Heart left ventricle (tissue), 13 donors: ENCODE data around the gene VGLL4.

Experiments
- CTCF ChIP-seq, 12 donors: fragments of 200-600 bp; sonication (generic) in 4 of 12; IDR thresholded peaks; one replicate each; pipeline versions ENCODE4 v1.5.0 to v1.8.0; 2018 to 2022; ENCODE audit warnings: antibody characterized with exemption in 12 of 12, mild to moderate bottlenecking in 5 of 12
- POLR2A ChIP-seq, 2 donors: fragments of 450-650 bp; IDR thresholded peaks; one replicate each; pipeline ENCODE4 v1.6.1; 2017; ENCODE audit warnings: antibody characterized with exemption in 2 of 2, mild to moderate bottlenecking in 2 of 2, moderate library complexity in 2 of 2
- donor health status: ischemic (EF 13 %, LVEDD 7.1; RV severe dilation, severe dysfunction).
- donor health status: DM: no; HTN: yes; CAD: no.
- donor health status: DM: no; HTN: no; CAD: no.
- donor health status: ischemic (EF 25% LVEDD 6.9; RV normal size, moderate dysfunction).
- donor health status: ischemic (EF 25% LVEDD 5.7; RV mildly dilated, moderate dysfunction).
- donor health status: ischemic (EF 35%, LVEDD 5.7; RV mildly dilated, moderate dysfunction).
- donor health status: nonischemic (EF 11% LVEDD 7.7; RV severe dilation, severe dysfunction).
- donor health status: DM: yes; HTN: yes; CAD: no.
- donor health status: PGD.
- donor health status: ischemic (EF 29% LVEDD 5.4; RV normal size, mild dysfunction).
- donor health status: nonischemic (EF 23%, LVEDD 6.1; RV moderate dilation, normal function).

- TF ChIP-seq CTCF (IDR thresholded peaks at IDR 0.05) (no peak), POLR2A (IDR thresholded peaks at IDR 0.05) (no peak)
These were observed 47.4 kb upstream of the VGLL4 start for GRCh38 chr3:11690863-11691766.
